Neural cell (in vitro differentiated cells): ENCODE results near the gene TMTC3. TPM values are rescaled to one million over a fixed set of nuclear protein-coding genes. Genes with fewer than 3 reads are reported as not detected.
"Not testable (repeated sequence)": the region's sequence is repeated elsewhere in the genome, so short reads cannot be mapped to it uniquely, and the experiment has no call there.

Experiments
- H2AFZ ChIP-seq: fragments of 200-600, 300-800 bp; sonication (generic), shearing (Covaris generic); 2 replicates; pipeline ENCODE4 v1.6.0; 2014; ENCODE audit warnings: low read depth, mild to moderate bottlenecking, antibody characterized with exemption, low read length, moderate library complexity
- H3F3A ChIP-seq: fragments of 200-600 bp; shearing (Covaris generic); 2 replicates; pipeline ENCODE4 v1.6.1; 2016; ENCODE audit warnings: mild to moderate bottlenecking, moderate library complexity, mixed read lengths, antibody characterized with exemption, low read length; ENCODE audit not compliant: insufficient read depth, poor library complexity, severe bottlenecking
- H3K27ac ChIP-seq: fragments of 200-600, 300-800 bp; sonication (generic), shearing (Covaris generic); 2 replicates; pipeline ENCODE4 v1.5.1; 2014; ENCODE audit warnings: mild to moderate bottlenecking, low read length, moderate library complexity
- H3K27me3 ChIP-seq: fragments of 300-800, 200-600 bp; sonication (generic), shearing (Covaris generic); 2 replicates; pipeline ENCODE4 v1.6.0; 2014; ENCODE audit warnings: mild to moderate bottlenecking, low read depth, low read length, moderate library complexity; ENCODE audit not compliant: insufficient read depth
- H3K36me3 ChIP-seq: fragments of 300-800, 200-600 bp; sonication (generic), shearing (Covaris generic); 2 replicates; pipeline ENCODE4 v1.5.1; 2014; ENCODE audit warnings: mild to moderate bottlenecking, antibody characterized with exemption, low read length, moderate library complexity; ENCODE audit not compliant: insufficient read depth
- H3K4me2 ChIP-seq: fragments of 300-800, 200-600 bp; sonication (generic), shearing (Covaris generic); 2 replicates; pipeline ENCODE4 v1.6.0; 2014; ENCODE audit warnings: mild to moderate bottlenecking, low read length
- H3K4me3 ChIP-seq: fragments of 300-800, 200-600 bp; sonication (generic), shearing (Covaris generic); 2 replicates; pipeline ENCODE4 v1.5.1; 2014; ENCODE audit warnings: mild to moderate bottlenecking, low read length, moderate library complexity
- H3K79me2 ChIP-seq: fragments of 200-600 bp; shearing (Covaris generic); replicated peaks from 2 replicates; pipeline ENCODE4 v1.6.0; 2014; ENCODE audit warnings: mild to moderate bottlenecking, low read length, moderate library complexity; ENCODE audit not compliant: insufficient read depth
- H3K9ac ChIP-seq: fragments of 300-800, 200-600 bp; sonication (generic), shearing (Covaris generic); 2 replicates; pipeline ENCODE4 v1.6.1; 2016; ENCODE audit warnings: mild to moderate bottlenecking, low read length, mixed read lengths
- H3K9me2 ChIP-seq: fragments of 200-600 bp; shearing (Covaris generic); 2 replicates; pipeline ENCODE4 v1.6.1; 2016; ENCODE audit warnings: mild to moderate bottlenecking, low read length, mixed read lengths; ENCODE audit not compliant: insufficient read depth
- H3K9me3 ChIP-seq: fragments of 200-600, 300-800 bp; sonication (generic), shearing (Covaris generic); 2 replicates; pipeline ENCODE4 v1.6.1; 2016; ENCODE audit warnings: mild to moderate bottlenecking, mixed run types, low read length, moderate library complexity, mixed read lengths
- H4K20me1 ChIP-seq: fragments of 200-600 bp; shearing (Covaris generic); 2 replicates; pipeline ENCODE4 v1.6.1; 2016; ENCODE audit warnings: mild to moderate bottlenecking, mixed run types; ENCODE audit not compliant: insufficient read depth
- CTCF ChIP-seq: fragments of 450-650 bp; IDR thresholded peaks from 2 replicates; pipeline ENCODE4 v1.5.1; 2014; ENCODE audit warnings: antibody characterized with exemption, mild to moderate bottlenecking, moderate library complexity; ENCODE audit not compliant: poor library complexity, severe bottlenecking
- EP300 ChIP-seq: fragments of 450-650 bp; conservative IDR thresholded peaks from 2 replicates; pipeline ENCODE4 v1.6.1; 2014; ENCODE audit warnings: antibody characterized with exemption, mild to moderate bottlenecking, moderate library complexity; ENCODE audit not compliant: poor library complexity, severe bottlenecking
- EZH2 ChIP-seq: fragments of 200-600, 300-800 bp; shearing (Covaris generic), sonication (generic); IDR thresholded peaks from 2 replicates; pipeline ENCODE4 v1.6.1; 2014; ENCODE audit warnings: antibody characterized with exemption, low read length, borderline replicate concordance, mild to moderate bottlenecking; ENCODE audit not compliant: insufficient read depth, poor library complexity, severe bottlenecking
- MXI1 ChIP-seq: fragments of 450-650 bp; conservative IDR thresholded peaks from 2 replicates; pipeline ENCODE4 v1.6.1; 2014; ENCODE audit warnings: antibody characterized with exemption, mild to moderate bottlenecking; ENCODE audit not compliant: poor library complexity, severe bottlenecking
- POLR2AphosphoS5 ChIP-seq: IDR thresholded peaks from 2 replicates; pipeline ENCODE4 v1.6.1; 2012
- RAD21 ChIP-seq: fragments of 450-650 bp; conservative IDR thresholded peaks from 2 replicates; pipeline ENCODE4 v1.6.1; 2014; ENCODE audit warnings: antibody characterized with exemption, mild to moderate bottlenecking, moderate library complexity
- REST ChIP-seq: IDR thresholded peaks from 2 replicates; pipeline ENCODE4 v1.6.1; 2012; ENCODE audit warnings: borderline replicate concordance
- SMC3 ChIP-seq: fragments of 450-650 bp; conservative IDR thresholded peaks from 2 replicates; pipeline ENCODE4 v1.6.1; 2014; ENCODE audit warnings: antibody characterized with exemption, mild to moderate bottlenecking, moderate library complexity; ENCODE audit not compliant: poor library complexity
- TAF1 ChIP-seq: IDR thresholded peaks from 2 replicates; pipeline ENCODE4 v1.6.1; 2012; ENCODE audit warnings: low read depth
- polyA plus RNA-seq: library from polyadenylated mRNA; depleted of rRNA; stranded (reverse); fragments of >200 nt; gene quantifications from 2 replicates; pipeline ENCODE4 v1.2.3, GENCODE V29; 2014

The TMTC3 gene
- polyA plus RNA-seq, 1 donor from 2014 or later = 17.2 TPM

GRCh38 chr12:88127855-88128254, 14.3 kb upstream of the TMTC3 start:
- no peak overlapping the region for H3K27ac ChIP-seq
- no peak overlapping the region for H3K4me2 ChIP-seq
- H3K9me3 ChIP-seq = no peaks in the 10 kb centered on the region
- no peaks in the 10 kb centered on the region for H4K20me1 ChIP-seq
- H3K79me2 ChIP-seq = no peaks in the 10 kb centered on the region
- peaks cover 11% of the 10 kb centered on the region for H3K36me3 ChIP-seq
- TF ChIP-seq MXI1 (no peak), POLR2AphosphoS5 (no peak), TAF1 (no peak), EP300 (no peak), SMC3 (no peak), RAD21 (no peak), EZH2 (no peak), REST (no peak), CTCF (no peak)
- H2AFZ ChIP-seq = no peak overlapping the region
- no peaks in the 10 kb centered on the region for H3F3A ChIP-seq
- H3K27me3 ChIP-seq = no peaks in the 10 kb centered on the region
- H3K9ac ChIP-seq = no peak overlapping the region
- H3K4me3 ChIP-seq = no peak overlapping the region
- no peaks in the 10 kb centered on the region for H3K9me2 ChIP-seq

GRCh38 chr12:88132392-88132791, 9.7 kb upstream of the TMTC3 start:
- H3K9ac ChIP-seq = no peak overlapping the region
- no peaks in the 10 kb centered on the region for H3F3A ChIP-seq
- H3K79me2 ChIP-seq = no peaks in the 10 kb centered on the region
- peaks cover 7% of the 10 kb centered on the region for H3K36me3 ChIP-seq
- TF ChIP-seq SMC3 = no peak
- TF ChIP-seq TAF1 = no peak
- no peak for TF ChIP-seq MXI1
- no peak for TF ChIP-seq EP300
- no peak for TF ChIP-seq EZH2
- no peak for TF ChIP-seq REST
- TF ChIP-seq RAD21 = no peak
- TF ChIP-seq CTCF = no peak
- TF ChIP-seq POLR2AphosphoS5 = no peak
- no peak overlapping the region for H3K4me2 ChIP-seq
- H3K9me2 ChIP-seq = no peaks in the 10 kb centered on the region
- H3K27ac ChIP-seq = no peak overlapping the region
- H3K27me3 ChIP-seq = no peaks in the 10 kb centered on the region
- no peaks in the 10 kb centered on the region for H3K9me3 ChIP-seq
- no peaks in the 10 kb centered on the region for H4K20me1 ChIP-seq
- no peak overlapping the region for H2AFZ ChIP-seq
- H3K4me3 ChIP-seq = no peak overlapping the region

GRCh38 chr12:88133181-88133580, 8.9 kb upstream of the TMTC3 start:
- H3K9ac ChIP-seq, H3K27ac ChIP-seq, H3K79me2 ChIP-seq, H3K9me2 ChIP-seq, H4K20me1 ChIP-seq, H3F3A ChIP-seq, H3K4me3 ChIP-seq, H2AFZ ChIP-seq, H3K9me3 ChIP-seq, H3K4me2 ChIP-seq, H3K27me3 ChIP-seq, H3K36me3 ChIP-seq: not testable (repeated sequence)
